GM23338 (cell line): ENCODE data around the gene TESK2. TPM values are rescaled to one million over a fixed set of nuclear protein-coding genes. Genes with fewer than 3 reads are reported as not detected.

ENCODE experiments used
- ATAC-seq: fragments of 200-7000 bp; cut with Tn5 transposase; 3 replicates; pipeline ENCODE4 v1.9.1; 2020
- DNase-seq: peaks from one replicate; pipeline ENCODE4 v3.0.0-alpha.2; 2015; ENCODE audit warnings: low spot score
- H2AFZ ChIP-seq: fragments of 200-600 bp; sonication (generic); 2 replicates; pipeline ENCODE4 v1.8.0; 2016; ENCODE audit warnings: antibody characterized with exemption, mild to moderate bottlenecking, moderate library complexity
- H3F3A ChIP-seq: fragments of 200-600 bp; sonication (generic); replicated peaks from 2 replicates; pipeline ENCODE4 v1.8.0; 2017; ENCODE audit warnings: antibody characterized with exemption, mixed run types, low read depth
- H3K27ac ChIP-seq: fragments of 200-600 bp; sonication (generic); 2 replicates; pipeline ENCODE4 v1.6.1; 2016; ENCODE audit warnings: low read depth
- H3K27me3 ChIP-seq: fragments of 200-600 bp; sonication (generic); 2 replicates; pipeline ENCODE4 v1.8.0; 2016; ENCODE audit warnings: mild to moderate bottlenecking, mixed run types, moderate library complexity; ENCODE audit not compliant: insufficient read depth
- H3K36me3 ChIP-seq: fragments of 200-600 bp; sonication (generic); 2 replicates; pipeline ENCODE4 v1.8.0; 2016; ENCODE audit warnings: mild to moderate bottlenecking; ENCODE audit not compliant: insufficient read depth
- H3K4me1 ChIP-seq: fragments of 200-600 bp; sonication (generic); 2 replicates; pipeline ENCODE4 v1.8.0; 2016; ENCODE audit warnings: mild to moderate bottlenecking, moderate library complexity; ENCODE audit not compliant: insufficient read depth
- H3K4me2 ChIP-seq: fragments of 200-600 bp; sonication (generic); 2 replicates; pipeline ENCODE4 v1.7.1; 2017; ENCODE audit warnings: mixed run types
- H3K4me3 ChIP-seq: fragments of 200-600 bp; sonication (generic); 2 replicates; pipeline ENCODE4 v1.6.1; 2016; ENCODE audit warnings: mixed run types
- H3K79me2 ChIP-seq: fragments of 200-600 bp; sonication (generic); replicated peaks from 2 replicates; pipeline ENCODE4 v1.8.0; 2017; ENCODE audit warnings: mild to moderate bottlenecking; ENCODE audit not compliant: insufficient read depth
- H3K9me2 ChIP-seq: fragments of 200-600 bp; sonication (generic); 2 replicates; pipeline ENCODE4 v1.8.0; 2017; ENCODE audit not compliant: insufficient read depth
- H4K20me1 ChIP-seq: fragments of 200-600 bp; sonication (generic); replicated peaks from 2 replicates; pipeline ENCODE4 v1.8.0; 2017; ENCODE audit warnings: mild to moderate bottlenecking; ENCODE audit not compliant: insufficient read depth
- H3K27ac Mint-ChIP-seq: 2 replicates; pipeline ENCODE4 v1.8.0; 2020; ENCODE audit warnings: inconsistent platforms, mild to moderate bottlenecking, moderate library complexity, mixed read lengths
- H3K27me3 Mint-ChIP-seq: 3 replicates; pipeline ENCODE4 v1.8.0; 2022; ENCODE audit warnings: low read depth, mild to moderate bottlenecking, moderate library complexity, mixed read lengths, inconsistent platforms; ENCODE audit not compliant: insufficient read depth, poor library complexity
- H3K36me3 Mint-ChIP-seq: 3 replicates; pipeline ENCODE4 v1.8.0; 2021; ENCODE audit warnings: low read depth, mild to moderate bottlenecking, inconsistent platforms, moderate library complexity, mixed read lengths
- H3K4me1 Mint-ChIP-seq: 3 replicates; pipeline ENCODE4 v1.8.0; 2020; ENCODE audit warnings: mild to moderate bottlenecking, inconsistent platforms, mixed read lengths
- H3K4me3 Mint-ChIP-seq: 3 replicates; pipeline ENCODE4 v1.8.0; 2021; ENCODE audit warnings: moderate library complexity, mild to moderate bottlenecking, inconsistent platforms, mixed read lengths
- H3K9me3 Mint-ChIP-seq: 3 replicates; pipeline ENCODE4 v1.8.0; 2020; ENCODE audit warnings: moderate library complexity, mild to moderate bottlenecking, inconsistent platforms, mixed read lengths
- CREB1 ChIP-seq: fragments of 250-450 bp; sonication (Bioruptor Pico); IDR thresholded peaks from 2 replicates; pipeline ENCODE4 v1.5.0; 2020; ENCODE audit warnings: low read depth, mild to moderate bottlenecking, moderate library complexity
- EZH2 ChIP-seq: fragments of 200-600 bp; sonication (generic); IDR thresholded peaks from one replicate; pipeline ENCODE4 v1.8.0; 2017; ENCODE audit warnings: antibody characterized with exemption, mild to moderate bottlenecking, low read depth; ENCODE audit not compliant: unreplicated experiment
- JUNB ChIP-seq: IDR thresholded peaks from one replicate; pipeline ENCODE4 v1.6.1; 2016; ENCODE audit warnings: antibody characterized with exemption; ENCODE audit not compliant: unreplicated experiment
- NANOG ChIP-seq: IDR thresholded peaks from 2 replicates; pipeline ENCODE4 v1.6.1; 2016; ENCODE audit warnings: antibody characterized with exemption, borderline replicate concordance
- POLR2AphosphoS5 ChIP-seq: IDR thresholded peaks from 2 replicates; pipeline ENCODE4 v1.6.1; 2016; ENCODE audit warnings: antibody characterized with exemption, low read depth
- STAT1 ChIP-seq: IDR thresholded peaks from one replicate; pipeline ENCODE4 v1.6.1; 2016; ENCODE audit warnings: antibody characterized with exemption; ENCODE audit not compliant: unreplicated experiment
- ZNF114 ChIP-seq: fragments of 250-450 bp; sonication (Bioruptor Pico); IDR thresholded peaks from 2 replicates; pipeline ENCODE4 v1.5.0; 2020; ENCODE audit warnings: mild to moderate bottlenecking, moderate library complexity
- ZNF331 ChIP-seq: fragments of 250-450 bp; sonication (Bioruptor Pico); IDR thresholded peaks from 2 replicates; pipeline ENCODE4 v1.5.0; 2020; ENCODE audit warnings: low read depth, mild to moderate bottlenecking, moderate library complexity
- polyA plus RNA-seq: library from polyadenylated mRNA; unstranded; fragments of >200 nt; fragmentation: Nextera tagmentation; extraction: Ambion mirVana; gene quantifications from 2 replicates; pipeline ENCODE4 v1.2.1, GENCODE V29; 2016
- total RNA-seq: library from RNA; depleted of rRNA; stranded (reverse); fragments of >200 nt; shearing (Covaris generic); gene quantifications from 2 replicates; pipeline ENCODE4 v1.2.3, GENCODE V29; 2014
- TF ChIP-seq, protein P1 (sequence below): fragments of 250-450 bp; sonication (Bioruptor Pico); IDR thresholded peaks from 2 replicates; pipeline ENCODE4 v1.5.0; 2020; ENCODE audit warnings: mild to moderate bottlenecking, moderate library complexity
- TF ChIP-seq, protein P2 (sequence below): IDR thresholded peaks from 2 replicates; pipeline ENCODE4 v1.6.1; 2016; ENCODE audit warnings: antibody characterized with exemption
- TF ChIP-seq, protein P3 (sequence below): IDR thresholded peaks from one replicate; pipeline ENCODE4 v1.6.1; 2018; ENCODE audit warnings: antibody characterized with exemption; ENCODE audit not compliant: unreplicated experiment
- TF ChIP-seq, protein P4 (sequence below), 2 experiments: fragments of 200-600 bp in 1 of 2; sonication (generic) in 1 of 2; conservative IDR thresholded peaks; 2 replicates each; pipeline versions ENCODE4 v1.5.1 to v1.6.1; 2016 to 2017; ENCODE audit warnings: antibody characterized with exemption in 2 of 2, low read depth in 2 of 2, mild to moderate bottlenecking in 2 of 2, moderate library complexity in 1 of 2

The TESK2 gene
- total and polyA plus RNA-seq, 2 experiments from 2014 or later: 5.2 to 14.0 TPM

DNA sequence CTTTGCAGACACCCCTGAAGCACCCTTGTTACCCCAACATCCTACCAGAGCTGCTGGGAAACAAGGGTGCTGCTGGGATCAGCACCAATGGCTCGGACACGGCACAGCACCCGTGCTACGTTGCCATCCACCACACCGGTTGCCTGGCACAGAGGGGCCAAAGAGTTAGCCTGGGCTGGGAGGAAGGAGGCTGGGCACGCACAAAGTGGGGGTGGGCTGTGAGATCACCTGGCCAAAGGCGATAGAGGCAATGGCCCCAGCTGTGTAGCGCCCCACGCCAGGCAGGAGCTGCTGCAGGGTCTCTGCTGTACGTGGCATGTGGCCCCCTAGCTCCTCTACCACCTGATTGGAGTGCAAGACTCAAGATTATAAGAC, 158.6 kb downstream of the TESK2 start:
- Mint-ChIP-seq H3K27ac (no peak overlapping the region), H3K27me3 (peaks cover 6% of the 10 kb centered on the region), H3K4me1 (peaks cover 50% of the 10 kb centered on the region), H3K9me3 (no peaks in the 10 kb centered on the region; the same call in 2 of the 3 replicates), H3K4me3 (no peak overlapping the region), H3K36me3 (peaks cover 55% of the 10 kb centered on the region)
- no peaks in the 10 kb centered on the region for H3K9me2 ChIP-seq
- peaks cover 8% of the 10 kb centered on the region; the same call in 1 of the 2 replicates for H3F3A ChIP-seq
- H3K4me2 ChIP-seq: no peak overlapping the region
- DNase-seq (no peak), ATAC-seq (no peak)
- peaks cover 9% of the 10 kb centered on the region; the same call in 1 of the 2 replicates for H4K20me1 ChIP-seq
- H3K36me3 ChIP-seq: peaks cover 3% of the 10 kb centered on the region; the same call in 1 of the 2 replicates
- TF ChIP-seq POLR2AphosphoS5 (no peak), ZNF114 (CRISPR knock-in tag) (no peak), NANOG (no peak), JUNB (no peak), EZH2 (no peak), ZNF331 (CRISPR knock-in tag) (no peak), STAT1 (no peak), CREB1 (CRISPR knock-in tag) (no peak)
- TF ChIP-seq, protein P1, sequence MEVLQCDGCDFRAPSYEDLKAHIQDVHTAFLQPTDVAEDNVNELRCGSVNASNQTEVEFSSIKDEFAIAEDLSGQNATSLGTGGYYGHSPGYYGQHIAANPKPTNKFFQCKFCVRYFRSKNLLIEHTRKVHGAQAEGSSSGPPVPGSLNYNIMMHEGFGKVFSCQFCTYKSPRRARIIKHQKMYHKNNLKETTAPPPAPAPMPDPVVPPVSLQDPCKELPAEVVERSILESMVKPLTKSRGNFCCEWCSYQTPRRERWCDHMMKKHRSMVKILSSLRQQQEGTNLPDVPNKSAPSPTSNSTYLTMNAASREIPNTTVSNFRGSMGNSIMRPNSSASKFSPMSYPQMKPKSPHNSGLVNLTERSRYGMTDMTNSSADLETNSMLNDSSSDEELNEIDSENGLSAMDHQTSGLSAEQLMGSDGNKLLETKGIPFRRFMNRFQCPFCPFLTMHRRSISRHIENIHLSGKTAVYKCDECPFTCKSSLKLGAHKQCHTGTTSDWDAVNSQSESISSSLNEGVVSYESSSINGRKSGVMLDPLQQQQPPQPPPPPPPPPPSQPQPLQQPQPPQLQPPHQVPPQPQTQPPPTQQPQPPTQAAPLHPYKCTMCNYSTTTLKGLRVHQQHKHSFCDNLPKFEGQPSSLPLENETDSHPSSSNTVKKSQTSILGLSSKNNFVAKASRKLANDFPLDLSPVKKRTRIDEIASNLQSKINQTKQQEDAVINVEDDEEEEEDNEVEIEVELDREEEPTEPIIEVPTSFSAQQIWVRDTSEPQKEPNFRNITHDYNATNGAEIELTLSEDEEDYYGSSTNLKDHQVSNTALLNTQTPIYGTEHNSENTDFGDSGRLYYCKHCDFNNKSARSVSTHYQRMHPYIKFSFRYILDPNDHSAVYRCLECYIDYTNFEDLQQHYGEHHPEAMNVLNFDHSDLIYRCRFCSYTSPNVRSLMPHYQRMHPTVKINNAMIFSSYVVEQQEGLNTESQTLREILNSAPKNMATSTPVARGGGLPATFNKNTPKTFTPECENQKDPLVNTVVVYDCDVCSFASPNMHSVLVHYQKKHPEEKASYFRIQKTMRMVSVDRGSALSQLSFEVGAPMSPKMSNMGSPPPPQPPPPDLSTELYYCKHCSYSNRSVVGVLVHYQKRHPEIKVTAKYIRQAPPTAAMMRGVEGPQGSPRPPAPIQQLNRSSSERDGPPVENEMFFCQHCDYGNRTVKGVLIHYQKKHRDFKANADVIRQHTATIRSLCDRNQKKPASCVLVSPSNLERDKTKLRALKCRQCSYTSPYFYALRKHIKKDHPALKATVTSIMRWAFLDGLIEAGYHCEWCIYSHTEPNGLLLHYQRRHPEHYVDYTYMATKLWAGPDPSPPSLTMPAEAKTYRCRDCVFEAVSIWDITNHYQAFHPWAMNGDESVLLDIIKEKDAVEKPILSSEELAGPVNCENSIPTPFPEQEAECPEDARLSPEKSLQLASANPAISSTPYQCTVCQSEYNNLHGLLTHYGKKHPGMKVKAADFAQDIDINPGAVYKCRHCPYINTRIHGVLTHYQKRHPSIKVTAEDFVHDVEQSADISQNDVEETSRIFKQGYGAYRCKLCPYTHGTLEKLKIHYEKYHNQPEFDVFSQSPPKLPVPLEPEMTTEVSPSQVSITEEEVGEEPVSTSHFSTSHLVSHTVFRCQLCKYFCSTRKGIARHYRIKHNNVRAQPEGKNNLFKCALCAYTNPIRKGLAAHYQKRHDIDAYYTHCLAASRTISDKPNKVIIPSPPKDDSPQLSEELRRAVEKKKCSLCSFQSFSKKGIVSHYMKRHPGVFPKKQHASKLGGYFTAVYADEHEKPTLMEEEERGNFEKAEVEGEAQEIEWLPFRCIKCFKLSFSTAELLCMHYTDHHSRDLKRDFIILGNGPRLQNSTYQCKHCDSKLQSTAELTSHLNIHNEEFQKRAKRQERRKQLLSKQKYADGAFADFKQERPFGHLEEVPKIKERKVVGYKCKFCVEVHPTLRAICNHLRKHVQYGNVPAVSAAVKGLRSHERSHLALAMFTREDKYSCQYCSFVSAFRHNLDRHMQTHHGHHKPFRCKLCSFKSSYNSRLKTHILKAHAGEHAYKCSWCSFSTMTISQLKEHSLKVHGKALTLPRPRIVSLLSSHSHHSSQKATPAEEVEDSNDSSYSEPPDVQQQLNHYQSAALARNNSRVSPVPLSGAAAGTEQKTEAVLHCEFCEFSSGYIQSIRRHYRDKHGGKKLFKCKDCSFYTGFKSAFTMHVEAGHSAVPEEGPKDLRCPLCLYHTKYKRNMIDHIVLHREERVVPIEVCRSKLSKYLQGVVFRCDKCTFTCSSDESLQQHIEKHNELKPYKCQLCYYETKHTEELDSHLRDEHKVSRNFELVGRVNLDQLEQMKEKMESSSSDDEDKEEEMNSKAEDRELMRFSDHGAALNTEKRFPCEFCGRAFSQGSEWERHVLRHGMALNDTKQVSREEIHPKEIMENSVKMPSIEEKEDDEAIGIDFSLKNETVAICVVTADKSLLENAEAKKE: no peak
- TF ChIP-seq, protein P2, sequence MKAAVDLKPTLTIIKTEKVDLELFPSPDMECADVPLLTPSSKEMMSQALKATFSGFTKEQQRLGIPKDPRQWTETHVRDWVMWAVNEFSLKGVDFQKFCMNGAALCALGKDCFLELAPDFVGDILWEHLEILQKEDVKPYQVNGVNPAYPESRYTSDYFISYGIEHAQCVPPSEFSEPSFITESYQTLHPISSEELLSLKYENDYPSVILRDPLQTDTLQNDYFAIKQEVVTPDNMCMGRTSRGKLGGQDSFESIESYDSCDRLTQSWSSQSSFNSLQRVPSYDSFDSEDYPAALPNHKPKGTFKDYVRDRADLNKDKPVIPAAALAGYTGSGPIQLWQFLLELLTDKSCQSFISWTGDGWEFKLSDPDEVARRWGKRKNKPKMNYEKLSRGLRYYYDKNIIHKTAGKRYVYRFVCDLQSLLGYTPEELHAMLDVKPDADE: no peak
- TF ChIP-seq, protein P3, sequence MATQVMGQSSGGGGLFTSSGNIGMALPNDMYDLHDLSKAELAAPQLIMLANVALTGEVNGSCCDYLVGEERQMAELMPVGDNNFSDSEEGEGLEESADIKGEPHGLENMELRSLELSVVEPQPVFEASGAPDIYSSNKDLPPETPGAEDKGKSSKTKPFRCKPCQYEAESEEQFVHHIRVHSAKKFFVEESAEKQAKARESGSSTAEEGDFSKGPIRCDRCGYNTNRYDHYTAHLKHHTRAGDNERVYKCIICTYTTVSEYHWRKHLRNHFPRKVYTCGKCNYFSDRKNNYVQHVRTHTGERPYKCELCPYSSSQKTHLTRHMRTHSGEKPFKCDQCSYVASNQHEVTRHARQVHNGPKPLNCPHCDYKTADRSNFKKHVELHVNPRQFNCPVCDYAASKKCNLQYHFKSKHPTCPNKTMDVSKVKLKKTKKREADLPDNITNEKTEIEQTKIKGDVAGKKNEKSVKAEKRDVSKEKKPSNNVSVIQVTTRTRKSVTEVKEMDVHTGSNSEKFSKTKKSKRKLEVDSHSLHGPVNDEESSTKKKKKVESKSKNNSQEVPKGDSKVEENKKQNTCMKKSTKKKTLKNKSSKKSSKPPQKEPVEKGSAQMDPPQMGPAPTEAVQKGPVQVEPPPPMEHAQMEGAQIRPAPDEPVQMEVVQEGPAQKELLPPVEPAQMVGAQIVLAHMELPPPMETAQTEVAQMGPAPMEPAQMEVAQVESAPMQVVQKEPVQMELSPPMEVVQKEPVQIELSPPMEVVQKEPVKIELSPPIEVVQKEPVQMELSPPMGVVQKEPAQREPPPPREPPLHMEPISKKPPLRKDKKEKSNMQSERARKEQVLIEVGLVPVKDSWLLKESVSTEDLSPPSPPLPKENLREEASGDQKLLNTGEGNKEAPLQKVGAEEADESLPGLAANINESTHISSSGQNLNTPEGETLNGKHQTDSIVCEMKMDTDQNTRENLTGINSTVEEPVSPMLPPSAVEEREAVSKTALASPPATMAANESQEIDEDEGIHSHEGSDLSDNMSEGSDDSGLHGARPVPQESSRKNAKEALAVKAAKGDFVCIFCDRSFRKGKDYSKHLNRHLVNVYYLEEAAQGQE: no peak
- TF ChIP-seq, protein P4, sequence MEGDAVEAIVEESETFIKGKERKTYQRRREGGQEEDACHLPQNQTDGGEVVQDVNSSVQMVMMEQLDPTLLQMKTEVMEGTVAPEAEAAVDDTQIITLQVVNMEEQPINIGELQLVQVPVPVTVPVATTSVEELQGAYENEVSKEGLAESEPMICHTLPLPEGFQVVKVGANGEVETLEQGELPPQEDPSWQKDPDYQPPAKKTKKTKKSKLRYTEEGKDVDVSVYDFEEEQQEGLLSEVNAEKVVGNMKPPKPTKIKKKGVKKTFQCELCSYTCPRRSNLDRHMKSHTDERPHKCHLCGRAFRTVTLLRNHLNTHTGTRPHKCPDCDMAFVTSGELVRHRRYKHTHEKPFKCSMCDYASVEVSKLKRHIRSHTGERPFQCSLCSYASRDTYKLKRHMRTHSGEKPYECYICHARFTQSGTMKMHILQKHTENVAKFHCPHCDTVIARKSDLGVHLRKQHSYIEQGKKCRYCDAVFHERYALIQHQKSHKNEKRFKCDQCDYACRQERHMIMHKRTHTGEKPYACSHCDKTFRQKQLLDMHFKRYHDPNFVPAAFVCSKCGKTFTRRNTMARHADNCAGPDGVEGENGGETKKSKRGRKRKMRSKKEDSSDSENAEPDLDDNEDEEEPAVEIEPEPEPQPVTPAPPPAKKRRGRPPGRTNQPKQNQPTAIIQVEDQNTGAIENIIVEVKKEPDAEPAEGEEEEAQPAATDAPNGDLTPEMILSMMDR (conservative IDR thresholded peaks at IDR 0.05; ENCODE audit: low read depth in 2 of 2): no peak
- H3K79me2 ChIP-seq: peaks cover 18% of the 10 kb centered on the region
- H3K27ac ChIP-seq: no peak overlapping the region
- no peak overlapping the region for H2AFZ ChIP-seq
- no peaks in the 10 kb centered on the region for H3K27me3 ChIP-seq
- H3K4me3 ChIP-seq: no peak overlapping the region
- H3K4me1 ChIP-seq: peaks cover 24% of the 10 kb centered on the region
